CD4-positive, CD25-positive, alpha-beta regulatory T cell (primary cell): ENCODE measurements around the gene CDH13. TPM values are rescaled to one million over a fixed set of nuclear protein-coding genes. Genes with fewer than 3 reads are reported as not detected.

ENCODE experiments used
- ATAC-seq, 2 donors: fragments of 150-1000 bp; cut with Tn5 transposase; one replicate each; pipeline ENCODE4 v1.10.0; 2021; ENCODE audit warnings: low read depth in 2 of 2, moderate number of reproducible peaks in 2 of 2, moderate library complexity in 1 of 2
- DNase-seq, 3 donors: peaks; one replicate each; pipeline versions ENCODE4 v3.0.0 to v3.0.0-alpha.2; 2012 to 2022; ENCODE audit warnings: mixed read lengths in 1 of 3
- H3K27ac ChIP-seq: one replicate; pipeline ENCODE4 v1.7.0; 2013; ENCODE audit warnings: mild to moderate bottlenecking, low read length; ENCODE audit not compliant: insufficient read depth, poor library complexity, severe bottlenecking
- H3K27me3 ChIP-seq: one replicate; pipeline ENCODE4 v1.7.0; 2013; ENCODE audit warnings: low read length; ENCODE audit not compliant: control insufficient read depth, insufficient read depth
- H3K36me3 ChIP-seq: one replicate; pipeline ENCODE4 v1.7.0; 2013; ENCODE audit warnings: mild to moderate bottlenecking, low read length, moderate library complexity; ENCODE audit not compliant: control insufficient read depth, insufficient read depth
- H3K4me1 ChIP-seq: 2 replicates; pipeline ENCODE4 v1.7.0; 2013; ENCODE audit warnings: mild to moderate bottlenecking, low read length; ENCODE audit not compliant: insufficient read depth, control insufficient read depth, poor library complexity, severe bottlenecking
- H3K4me3 ChIP-seq: one replicate; pipeline ENCODE4 v1.7.0; 2013; ENCODE audit warnings: low read depth, mild to moderate bottlenecking, low read length, moderate library complexity
- H3K9me3 ChIP-seq, 2 experiments: 1 replicate in 1 of 2; 2 replicates in 1 of 2; pipeline ENCODE4 v1.7.0; 2013; ENCODE audit warnings: low read length in 2 of 2, mild to moderate bottlenecking in 1 of 2, moderate library complexity in 1 of 2; ENCODE audit not compliant: control insufficient read depth in 2 of 2
- H3K27ac Mint-ChIP-seq, 3 donors: one replicate each; pipeline ENCODE4 v1.8.0; 2020 to 2022; ENCODE audit warnings: mild to moderate bottlenecking in 3 of 3, mixed read lengths in 3 of 3, moderate library complexity in 2 of 3
- H3K27me3 Mint-ChIP-seq: one replicate; pipeline ENCODE4 v1.8.0; 2022; ENCODE audit warnings: mild to moderate bottlenecking, mixed read lengths
- H3K36me3 Mint-ChIP-seq: one replicate; pipeline ENCODE4 v1.8.0; 2020; ENCODE audit warnings: mixed read lengths
- H3K4me1 Mint-ChIP-seq, 4 donors: one replicate each; pipeline ENCODE4 v1.8.0; 2020 to 2022; ENCODE audit warnings: mixed read lengths in 4 of 4, mild to moderate bottlenecking in 1 of 4
- H3K4me3 Mint-ChIP-seq, 4 donors: one replicate each; pipeline ENCODE4 v1.8.0; 2020 to 2022; ENCODE audit warnings: mild to moderate bottlenecking in 4 of 4, mixed read lengths in 4 of 4, moderate library complexity in 3 of 4
- H3K9me3 Mint-ChIP-seq, 7 donors: one replicate each; pipeline ENCODE4 v1.8.0; 2020 to 2022; ENCODE audit warnings: mixed read lengths in 7 of 7, mild to moderate bottlenecking in 3 of 7, moderate library complexity in 2 of 7
- polyA plus RNA-seq, 4 donors: library from polyadenylated mRNA; unstranded; fragments of 300-500 nt; fragmentation: Illumina TruSeq; gene quantifications; one replicate each; pipeline ENCODE4 v1.2.3, GENCODE V29; 2021
- total RNA-seq: library from RNA; stranded (reverse); gene quantifications from one replicate; pipeline ENCODE4 v1.2.3, GENCODE V29; 2022

CDH13 gene
- total and polyA plus RNA-seq, 5 donors from 2014 or later: not detected

- H3K9me3 ChIP-seq: peaks cover 3 to 11% of the 10 kb centered on the region in 2 experiments
- no peak overlapping the region for H3K27ac ChIP-seq
- Mint-ChIP-seq H3K9me3 (peaks cover 0 to 19% (median 9%) of the 10 kb centered on the region in 7 donors), H3K4me1 (no peaks in the 10 kb centered on the region), H3K27me3 (peaks cover 4% of the 10 kb centered on the region), H3K36me3 (no peaks in the 10 kb centered on the region), H3K4me3 (no peak overlapping the region), H3K27ac (no peak overlapping the region)
- H3K36me3 ChIP-seq: no peaks in the 10 kb centered on the region
- no peaks in the 10 kb centered on the region for H3K4me1 ChIP-seq
- H3K27me3 ChIP-seq: no peaks in the 10 kb centered on the region
- H3K4me3 ChIP-seq: no peak overlapping the region
- DNase-seq (no peak), ATAC-seq (no peak)
Observed at GRCh38 chr16:83737729-83738354, 1111.1 kb downstream of the CDH13 start.

GRCh38 chr16:83738923-83739503, 1112.2 kb downstream of the CDH13 start:
- no peak for ATAC-seq
- H3K4me3 ChIP-seq: no peak overlapping the region
- no peaks in the 10 kb centered on the region for H3K36me3 ChIP-seq
- H3K4me3 Mint-ChIP-seq: no peak overlapping the region
- peaks cover under 1% of the 10 kb centered on the region for H3K27me3 Mint-ChIP-seq
- no peaks in the 10 kb centered on the region for H3K4me1 Mint-ChIP-seq
- H3K9me3 Mint-ChIP-seq: peaks cover 0 to 17% (median 7%) of the 10 kb centered on the region in 7 donors
- H3K27ac Mint-ChIP-seq: no peak overlapping the region
- no peaks in the 10 kb centered on the region for H3K27me3 ChIP-seq
- peaks cover 3 to 7% of the 10 kb centered on the region in 2 experiments for H3K9me3 ChIP-seq
- no peaks in the 10 kb centered on the region for H3K36me3 Mint-ChIP-seq
- H3K4me1 ChIP-seq: no peaks in the 10 kb centered on the region
- no peak overlapping the region for H3K27ac ChIP-seq
- DNase-seq: no peak

GRCh38 chr16:83742124-83742899, 1115.5 kb downstream of the CDH13 start:
- Mint-ChIP-seq H3K27me3 (no peaks in the 10 kb centered on the region), H3K36me3 (no peaks in the 10 kb centered on the region), H3K9me3 (peaks cover 0 to 3% (median 0%) of the 10 kb centered on the region in 7 donors), H3K27ac (no peak overlapping the region), H3K4me1 (no peaks in the 10 kb centered on the region), H3K4me3 (no peak overlapping the region)
- H3K4me1 ChIP-seq: no peaks in the 10 kb centered on the region
- no peaks in the 10 kb centered on the region for H3K27me3 ChIP-seq
- DNase-seq (no peak), ATAC-seq (no peak)
- H3K9me3 ChIP-seq: no peaks in the 10 kb centered on the region
- no peak overlapping the region for H3K27ac ChIP-seq
- H3K36me3 ChIP-seq: no peaks in the 10 kb centered on the region
- H3K4me3 ChIP-seq: no peak overlapping the region

- H3K9me3 ChIP-seq: no peaks in the 10 kb centered on the region
- no peaks in the 10 kb centered on the region for H3K27me3 ChIP-seq
- Mint-ChIP-seq H3K9me3 (peaks cover 0 to 3% (median 0%) of the 10 kb centered on the region in 7 donors), H3K4me3 (no peak overlapping the region), H3K36me3 (no peaks in the 10 kb centered on the region), H3K27ac (no peak overlapping the region), H3K4me1 (no peaks in the 10 kb centered on the region), H3K27me3 (no peaks in the 10 kb centered on the region)
- ATAC-seq (no peak), DNase-seq (no peak)
- H3K36me3 ChIP-seq: no peaks in the 10 kb centered on the region
- H3K27ac ChIP-seq: no peak overlapping the region
- no peak overlapping the region for H3K4me3 ChIP-seq
- H3K4me1 ChIP-seq: no peaks in the 10 kb centered on the region
Observed at GRCh38 chr16:83743241-83743640, 1116.5 kb downstream of the CDH13 start.

- Histone ChIP-seq H3K4me3 (no peak overlapping the region), H3K4me1 (no peaks in the 10 kb centered on the region), H3K36me3 (no peaks in the 10 kb centered on the region), H3K27me3 (no peaks in the 10 kb centered on the region), H3K9me3 (no peaks in the 10 kb centered on the region), H3K27ac (no peak overlapping the region)
- Mint-ChIP-seq H3K27ac (no peak overlapping the region), H3K9me3 (peaks cover 0 to 3% (median 0%) of the 10 kb centered on the region in 7 donors), H3K27me3 (no peaks in the 10 kb centered on the region), H3K4me3 (no peak overlapping the region), H3K4me1 (no peaks in the 10 kb centered on the region), H3K36me3 (no peaks in the 10 kb centered on the region)
- no peak for DNase-seq
- ATAC-seq: no peak
Observed at GRCh38 chr16:83743720-83744119, 1117.0 kb downstream of the CDH13 start.

GRCh38 chr16:83744441-83744981, 1117.7 kb downstream of the CDH13 start:
- ATAC-seq (peak; percentile 38 to 44), DNase-seq (no peak)
- Mint-ChIP-seq H3K4me1 (no peaks in the 10 kb centered on the region), H3K9me3 (peaks cover 0 to 3% (median 0%) of the 10 kb centered on the region in 7 donors), H3K36me3 (no peaks in the 10 kb centered on the region), H3K4me3 (no peak overlapping the region), H3K27ac (no peak overlapping the region), H3K27me3 (no peaks in the 10 kb centered on the region)
- Histone ChIP-seq H3K9me3 (no peaks in the 10 kb centered on the region), H3K4me3 (no peak overlapping the region), H3K27ac (no peak overlapping the region), H3K36me3 (no peaks in the 10 kb centered on the region), H3K27me3 (no peaks in the 10 kb centered on the region), H3K4me1 (no peaks in the 10 kb centered on the region)

GRCh38 chr16:83746611-83747010, 1119.8 kb downstream of the CDH13 start:
- H3K4me3 Mint-ChIP-seq: no peak overlapping the region
- no peak overlapping the region for H3K27ac Mint-ChIP-seq
- no peaks in the 10 kb centered on the region for H3K36me3 Mint-ChIP-seq
- ATAC-seq: no peak
- H3K9me3 Mint-ChIP-seq: peaks cover 0 to 2% (median 0%) of the 10 kb centered on the region in 7 donors
- no peak overlapping the region for H3K27ac ChIP-seq
- no peaks in the 10 kb centered on the region for H3K27me3 Mint-ChIP-seq
- H3K4me1 Mint-ChIP-seq: no peaks in the 10 kb centered on the region
- H3K27me3 ChIP-seq: no peaks in the 10 kb centered on the region
- H3K9me3 ChIP-seq: no peaks in the 10 kb centered on the region
- H3K4me1 ChIP-seq: no peaks in the 10 kb centered on the region
- no peaks in the 10 kb centered on the region for H3K36me3 ChIP-seq
- no peak for DNase-seq
- no peak overlapping the region for H3K4me3 ChIP-seq
